Muscle layer of colon (tissue), 2 donors: ENCODE results near the gene ZNRF1.
A peak's percentile ranks its signal among the peaks of the same experiment; 100 is the strongest.
"Not testable (repeated sequence)": the region's sequence is repeated elsewhere in the genome, so short reads cannot be mapped to it uniquely, and the experiment has no call there.

Experiments used
- H3K27ac ChIP-seq: one replicate; pipeline ENCODE4 v1.7.0; 2013; ENCODE audit warnings: low read depth, mild to moderate bottlenecking, low read length, moderate library complexity
- H3K27me3 ChIP-seq, 2 donors: one replicate each; pipeline ENCODE4 v1.7.0; 2013; ENCODE audit warnings: low read length in 2 of 2, mild to moderate bottlenecking in 2 of 2; ENCODE audit not compliant: insufficient read depth in 2 of 2, control insufficient read depth in 1 of 2
- H3K36me3 ChIP-seq: one replicate; pipeline ENCODE4 v1.7.0; 2013; ENCODE audit warnings: mild to moderate bottlenecking, low read length; ENCODE audit not compliant: insufficient read depth
- H3K4me1 ChIP-seq: one replicate; pipeline ENCODE4 v1.7.0; 2013; ENCODE audit warnings: mild to moderate bottlenecking, low read length; ENCODE audit not compliant: insufficient read depth
- H3K4me3 ChIP-seq, 2 donors: one replicate each; pipeline ENCODE4 v1.7.0; 2013; ENCODE audit warnings: low read length in 2 of 2, low read depth in 1 of 2, mild to moderate bottlenecking in 1 of 2, moderate library complexity in 1 of 2
- H3K9ac ChIP-seq: one replicate; pipeline ENCODE4 v1.7.0; 2013; ENCODE audit warnings: low read length
- H3K9me3 ChIP-seq: one replicate; pipeline ENCODE4 v1.7.0; 2013; ENCODE audit warnings: mild to moderate bottlenecking, low read length
- donor health status: abdominal sarcoma.
- donor health status: Adenocarcinoma of cecum.

ZNRF1 gene

GRCh38 chr16:74987027-74987681 is 11.7 kb upstream of the ZNRF1 start:
- no peaks in the 10 kb centered on the region for H3K27me3 ChIP-seq
- no peak overlapping the region for H3K27ac ChIP-seq
- H3K9ac ChIP-seq: no peak overlapping the region
- no peaks in the 10 kb centered on the region for H3K36me3 ChIP-seq
- H3K4me3 ChIP-seq: no peak overlapping the region
- no peaks in the 10 kb centered on the region for H3K4me1 ChIP-seq
- H3K9me3 ChIP-seq: no peaks in the 10 kb centered on the region

- not testable (repeated sequence) for H3K9me3 ChIP-seq, H3K4me3 ChIP-seq, H3K27ac ChIP-seq, H3K4me1 ChIP-seq, H3K36me3 ChIP-seq, H3K9ac ChIP-seq, H3K27me3 ChIP-seq
Observed at GRCh38 chr16:74989864-74990263, 9.0 kb upstream of the ZNRF1 start.

GRCh38 chr16:74990832-74991231 is 8.0 kb upstream of the ZNRF1 start:
- no peaks in the 10 kb centered on the region for H3K4me1 ChIP-seq
- H3K27me3 ChIP-seq: no peaks in the 10 kb centered on the region
- no peak overlapping the region for H3K9ac ChIP-seq
- no peak overlapping the region for H3K4me3 ChIP-seq
- no peaks in the 10 kb centered on the region for H3K9me3 ChIP-seq
- H3K36me3 ChIP-seq: no peaks in the 10 kb centered on the region
- no peak overlapping the region for H3K27ac ChIP-seq

GRCh38 chr16:74991268-74991592 is 7.6 kb upstream of the ZNRF1 start:
- Histone ChIP-seq H3K27ac (no peak overlapping the region), H3K9ac (no peak overlapping the region)

GRCh38 chr16:74991593-74992403 is 7.0 kb upstream of the ZNRF1 start:
- Histone ChIP-seq H3K4me1 (no peaks in the 10 kb centered on the region), H3K9ac (no peak overlapping the region), H3K36me3 (no peaks in the 10 kb centered on the region), H3K4me3 (no peak overlapping the region), H3K27me3 (no peaks in the 10 kb centered on the region), H3K27ac (no peak overlapping the region), H3K9me3 (no peaks in the 10 kb centered on the region)

More at GRCh38 chr16:74991268-74991592, 7.6 kb upstream of the ZNRF1 start:
- no peaks in the 10 kb centered on the region for H3K9me3 ChIP-seq
- no peaks in the 10 kb centered on the region for H3K27me3 ChIP-seq
- H3K36me3 ChIP-seq: no peaks in the 10 kb centered on the region
- no peak overlapping the region for H3K4me3 ChIP-seq
- no peaks in the 10 kb centered on the region for H3K4me1 ChIP-seq

GRCh38 chr16:74995986-74996385 is 2.8 kb upstream of the ZNRF1 start:
- Histone ChIP-seq H3K4me1 (peaks cover 7% of the 10 kb centered on the region), H3K27ac (no peak overlapping the region), H3K36me3 (no peaks in the 10 kb centered on the region), H3K4me3 (no peak overlapping the region), H3K9me3 (no peaks in the 10 kb centered on the region), H3K9ac (no peak overlapping the region), H3K27me3 (no peaks in the 10 kb centered on the region)

- Histone ChIP-seq H3K4me1 (peaks cover 17% of the 10 kb centered on the region), H3K27me3 (no peaks in the 10 kb centered on the region), H3K36me3 (no peaks in the 10 kb centered on the region), H3K9me3 (no peaks in the 10 kb centered on the region), H3K9ac (no peak overlapping the region), H3K27ac (no peak overlapping the region), H3K4me3 (no peak overlapping the region)
Observed at GRCh38 chr16:74997042-74997491, 1.8 kb upstream of the ZNRF1 start.

GRCh38 chr16:74999219-74999608 is 390 bp downstream of the ZNRF1 start:
- peak overlapping the region; percentile 72 to 75 for H3K4me3 ChIP-seq
- peaks cover 21% of the 10 kb centered on the region for H3K4me1 ChIP-seq
- H3K36me3 ChIP-seq: no peaks in the 10 kb centered on the region
- H3K9ac ChIP-seq: no peak overlapping the region
- no peaks in the 10 kb centered on the region for H3K9me3 ChIP-seq
- peak overlapping the region; percentile 82 for H3K27ac ChIP-seq
- no peaks in the 10 kb centered on the region for H3K27me3 ChIP-seq

- no peaks in the 10 kb centered on the region for H3K27me3 ChIP-seq
- peak overlapping the region; percentile 82 for H3K27ac ChIP-seq
- peak overlapping the region; percentile 27 for H3K9ac ChIP-seq
- H3K36me3 ChIP-seq: no peaks in the 10 kb centered on the region
- H3K4me3 ChIP-seq: peak overlapping the region; percentile 72 to 75
- H3K4me1 ChIP-seq: peaks cover 21% of the 10 kb centered on the region
- H3K9me3 ChIP-seq: no peaks in the 10 kb centered on the region
Observed at GRCh38 chr16:74999609-75000480, 1.0 kb downstream of the ZNRF1 start.

- no peaks in the 10 kb centered on the region for H3K27me3 ChIP-seq
- peaks cover 21% of the 10 kb centered on the region for H3K4me1 ChIP-seq
- peak overlapping the region; percentile 82 for H3K27ac ChIP-seq
- no peaks in the 10 kb centered on the region for H3K36me3 ChIP-seq
- peak overlapping the region; percentile 27 for H3K9ac ChIP-seq
- H3K4me3 ChIP-seq: peak overlapping the region; percentile 72 to 75
- H3K9me3 ChIP-seq: no peaks in the 10 kb centered on the region
Observed at GRCh38 chr16:75000481-75001081, 1.8 kb downstream of the ZNRF1 start.

GRCh38 chr16:75002474-75002873 is 3.6 kb downstream of the ZNRF1 start:
- Histone ChIP-seq H3K4me1 (peaks cover 21% of the 10 kb centered on the region), H3K27ac (no peak overlapping the region)

More at GRCh38 chr16:75002474-75002873, 3.6 kb downstream of the ZNRF1 start:
- Histone ChIP-seq H3K4me3 (no peak overlapping the region), H3K36me3 (no peaks in the 10 kb centered on the region), H3K9ac (no peak overlapping the region), H3K27me3 (no peaks in the 10 kb centered on the region), H3K9me3 (no peaks in the 10 kb centered on the region)
